Activated CD8-positive, alpha-beta memory T cell treated with anti-CD3 and anti-CD28 coated beads, Interleukin-2, amount 50 U/mL, for 24 hours (primary cell): Measurements from ENCODE around the gene KRTCAP2.

ENCODE experiments used
- DNase-seq: peaks from one replicate; pipeline ENCODE4 v3.0.0-alpha.2; 2020; ENCODE audit errors: extremely low read depth

The KRTCAP2 gene

GRCh38 chr1:155134322-155134721, 38.8 kb downstream of the KRTCAP2 start:
- no peak for DNase-seq

- DNase-seq = no peak
Measured at GRCh38 chr1:155133799-155134281, 39.3 kb downstream of the KRTCAP2 start.

GRCh38 chr1:155131856-155132255, 41.2 kb downstream of the KRTCAP2 start:
- no peak for DNase-seq

- DNase-seq = no peak
Measured at GRCh38 chr1:155131285-155131684, 41.8 kb downstream of the KRTCAP2 start.

GRCh38 chr1:155130272-155131006, 42.7 kb downstream of the KRTCAP2 start:
- no peak for DNase-seq

- DNase-seq = no peak
Measured at GRCh38 chr1:155128755-155129473, 44.2 kb downstream of the KRTCAP2 start.

GRCh38 chr1:155127967-155128754, 44.9 kb downstream of the KRTCAP2 start:
- no peak for DNase-seq

- DNase-seq = no peak
Measured at GRCh38 chr1:155127105-155127966, 45.8 kb downstream of the KRTCAP2 start, which contains the start of gene EFNA1. EFNA1 (plus strand) TSS chr1:155127876; CDS start chr1:155127978, 102 bp downstream.

GRCh38 chr1:155126556-155127104, 46.5 kb downstream of the KRTCAP2 start:
- DNase-seq = no peak

GRCh38 chr1:155125946-155126555, 47.1 kb downstream of the KRTCAP2 start:
- DNase-seq = no peak

GRCh38 chr1:155125511-155125945, 47.6 kb downstream of the KRTCAP2 start:
- DNase-seq = no peak

GRCh38 chr1:155124503-155125463, 48.3 kb downstream of the KRTCAP2 start:
- no peak for DNase-seq

GRCh38 chr1:155123801-155124200, 49.3 kb downstream of the KRTCAP2 start:
- DNase-seq = no peak

GRCh38 chr1:155122308-155122707, 50.8 kb downstream of the KRTCAP2 start:
- no peak for DNase-seq

GRCh38 chr1:155121249-155121648, 51.9 kb downstream of the KRTCAP2 start:
- no peak for DNase-seq

- DNase-seq = no peak
Measured at GRCh38 chr1:155120253-155120652, 52.9 kb downstream of the KRTCAP2 start.
